ENCODE results near the gene PERM1. TPM values are rescaled to one million over a fixed set of nuclear protein-coding genes. Genes with fewer than 3 reads are reported as not detected.
"Not testable (repeated sequence)": the region's sequence is repeated elsewhere in the genome, so short reads cannot be mapped to it uniquely, and the experiment has no call there.

The PERM1 gene
- total RNA-seq, 1 donor from 2014 or later, result 50.1 TPM

DNA sequence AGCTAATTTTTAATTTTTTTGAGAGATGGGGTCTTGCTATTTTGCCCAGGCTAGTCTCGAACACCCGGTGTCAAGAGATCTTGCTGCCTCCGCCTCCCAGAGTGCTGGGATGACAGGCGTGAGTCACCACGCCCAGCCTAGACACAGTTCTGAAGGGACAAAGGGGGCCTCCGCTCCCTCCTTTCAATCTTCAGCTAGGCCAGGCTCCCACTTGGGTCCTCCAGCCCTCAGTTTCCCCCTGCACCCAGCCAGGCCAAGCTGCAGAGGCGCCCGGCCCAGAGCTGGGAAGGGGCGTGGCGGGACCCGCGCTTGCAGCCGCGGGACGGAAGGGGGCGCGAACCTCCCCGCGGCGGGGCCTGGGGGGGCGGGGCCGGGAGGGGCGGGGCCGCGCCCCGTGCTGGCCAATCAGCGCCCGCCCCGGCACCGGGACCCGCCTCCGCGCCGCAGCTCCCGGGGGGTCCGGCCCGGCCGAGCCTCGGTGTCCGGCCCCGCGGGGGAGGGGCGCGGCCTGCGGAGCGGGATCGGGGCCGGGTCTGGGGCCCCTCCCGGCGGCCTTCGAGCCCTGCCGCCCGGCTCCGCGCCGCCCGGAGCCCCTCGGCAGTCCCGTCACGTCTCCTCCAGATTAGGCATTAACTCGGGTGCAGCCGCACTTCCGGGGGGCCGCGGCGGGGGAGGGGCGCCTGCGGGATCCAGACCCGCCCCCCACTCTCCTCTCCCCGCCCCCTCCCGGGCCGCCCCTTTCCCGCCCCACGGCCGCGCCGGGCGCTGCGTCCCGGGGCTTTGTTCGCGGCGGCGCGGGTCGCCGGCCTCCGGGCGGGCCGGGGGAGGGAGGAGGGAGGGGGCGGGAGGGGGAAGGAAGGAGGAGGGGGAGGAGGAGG, 37.5 kb upstream of the PERM1 start:
- DNase-seq (ENCODE audit: low spot score), result peak; percentile 89
- intact Hi-C loops (cut with DNase I), result loop anchor here (2.0 to 10.0 kb wide), 2 partner anchors 19 to 45 kb away; partner anchors contain the start of gene HES4

DNA sequence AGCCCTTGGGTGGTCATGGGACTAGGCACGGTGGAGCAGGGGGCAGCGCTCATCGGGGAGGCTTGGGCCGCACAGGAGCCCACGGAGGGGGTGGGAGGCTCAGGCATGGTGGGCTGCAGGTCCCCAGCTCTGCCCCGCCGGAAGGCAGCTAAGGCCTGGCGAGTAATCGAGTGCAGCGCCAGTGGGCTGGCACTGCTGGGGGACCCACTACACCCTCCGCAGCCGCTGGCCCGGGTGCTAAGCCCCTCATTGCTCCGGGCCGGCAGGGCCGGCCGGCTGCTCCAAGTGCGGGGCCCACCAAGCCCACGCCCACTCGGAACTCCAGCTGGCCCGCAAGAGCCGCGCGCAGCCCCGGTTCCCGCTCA, 36.4 kb upstream of the PERM1 start:
- intact Hi-C loops (cut with DNase I), result loop anchor here (2.0 to 10.0 kb wide), 2 partner anchors 18 to 46 kb away; partner anchors contain the start of gene HES4
- not testable (repeated sequence) for DNase-seq (ENCODE audit: low spot score)

DNA sequence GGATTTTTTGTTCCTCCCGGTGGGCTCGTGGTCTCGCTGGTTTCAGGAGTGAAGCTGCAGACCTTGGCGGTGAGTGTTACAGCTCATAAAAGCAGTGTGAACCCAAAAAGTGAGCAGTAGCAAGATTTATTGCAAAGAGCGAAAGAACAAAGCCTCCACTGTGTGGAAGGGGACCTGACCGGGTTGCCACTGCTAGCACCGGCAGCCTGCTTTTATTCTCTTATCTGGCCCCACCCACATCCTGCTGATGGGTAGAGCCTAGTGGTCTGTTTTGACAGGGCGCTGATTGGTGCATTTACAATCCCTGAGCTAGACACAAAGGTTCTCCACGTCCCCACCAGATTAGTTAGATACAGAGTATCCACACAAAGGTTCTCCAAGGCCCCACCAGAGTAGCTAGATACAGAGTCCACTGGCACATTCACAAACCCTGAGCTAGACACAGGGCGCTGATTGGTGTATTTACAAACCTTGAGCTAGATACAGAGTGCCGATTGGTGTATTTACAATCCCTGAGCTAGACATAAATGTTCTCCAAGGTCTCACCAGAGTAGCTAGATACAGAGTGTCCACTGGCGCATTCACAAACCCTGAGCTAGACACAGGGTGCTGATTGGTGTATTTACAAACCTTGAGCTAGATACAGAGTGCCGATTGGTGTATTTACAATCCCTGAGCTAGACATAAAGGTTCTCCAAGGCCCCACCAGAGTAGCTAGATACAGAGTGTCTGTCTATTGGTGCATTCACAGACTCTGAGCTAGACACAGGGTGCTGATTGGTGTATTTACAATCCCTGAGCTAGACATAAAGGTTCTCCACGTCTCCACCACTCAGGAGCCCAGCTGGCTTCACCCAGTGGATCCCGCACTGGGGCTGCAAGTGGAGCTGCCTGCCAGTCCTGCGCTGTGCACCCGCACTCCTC, 35.8 kb upstream of the PERM1 start:
- intact Hi-C loops (cut with DNase I), result loop anchor here (2.0 to 10.0 kb wide), 2 partner anchors 17 to 47 kb away; partner anchors contain the start of gene HES4
- not testable (repeated sequence) for DNase-seq (ENCODE audit: low spot score)

DNA sequence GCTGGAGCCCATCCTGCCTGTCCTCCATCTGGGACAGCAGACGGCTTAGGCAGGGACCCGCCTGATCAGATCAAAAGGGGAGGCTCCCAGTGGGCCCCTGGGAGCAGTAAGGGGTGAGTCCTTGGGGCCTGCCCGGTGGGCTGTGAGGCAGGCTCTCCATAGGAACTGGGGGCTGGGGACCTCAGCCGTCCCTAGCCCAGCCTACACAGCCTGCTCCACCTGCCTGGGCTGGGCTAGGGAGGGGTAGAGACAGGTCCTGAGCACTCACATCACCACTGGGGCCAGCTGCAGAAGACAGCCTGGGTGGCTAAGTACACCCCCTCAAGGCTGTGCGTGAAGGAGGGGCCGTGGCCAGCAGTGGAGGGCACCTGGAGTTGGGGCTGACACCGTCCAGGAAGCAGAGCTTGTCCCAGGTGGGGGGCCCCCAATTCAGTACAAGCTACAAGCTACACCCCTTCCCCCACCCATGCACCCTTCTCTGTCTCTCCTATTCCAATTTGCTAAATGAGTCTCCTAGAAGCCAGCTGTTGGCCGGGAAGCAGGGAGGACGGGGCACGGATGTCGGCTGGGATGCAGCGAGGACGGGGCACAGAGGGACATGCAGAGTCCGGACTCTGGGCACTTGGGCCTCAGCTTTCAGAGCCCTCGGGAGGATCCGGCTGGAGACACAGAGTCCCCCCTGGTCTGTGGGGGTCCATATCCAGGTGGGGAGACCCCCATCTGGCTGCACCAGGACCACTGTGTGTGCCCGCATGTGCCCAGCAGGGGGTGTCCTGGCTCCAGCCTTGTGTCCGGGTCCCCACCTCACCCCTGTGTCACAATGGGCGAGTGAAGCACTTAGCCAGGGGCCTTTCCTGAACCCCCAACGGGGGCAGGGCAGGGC, 33.1 kb upstream of the PERM1 start:
- intact Hi-C loops (cut with DNase I), result loop anchor here (10.0 kb wide), 1 partner anchor 50 kb away; no protein-coding TSS in a partner anchor
- DNase-seq (ENCODE audit: low spot score), result no peak

DNA sequence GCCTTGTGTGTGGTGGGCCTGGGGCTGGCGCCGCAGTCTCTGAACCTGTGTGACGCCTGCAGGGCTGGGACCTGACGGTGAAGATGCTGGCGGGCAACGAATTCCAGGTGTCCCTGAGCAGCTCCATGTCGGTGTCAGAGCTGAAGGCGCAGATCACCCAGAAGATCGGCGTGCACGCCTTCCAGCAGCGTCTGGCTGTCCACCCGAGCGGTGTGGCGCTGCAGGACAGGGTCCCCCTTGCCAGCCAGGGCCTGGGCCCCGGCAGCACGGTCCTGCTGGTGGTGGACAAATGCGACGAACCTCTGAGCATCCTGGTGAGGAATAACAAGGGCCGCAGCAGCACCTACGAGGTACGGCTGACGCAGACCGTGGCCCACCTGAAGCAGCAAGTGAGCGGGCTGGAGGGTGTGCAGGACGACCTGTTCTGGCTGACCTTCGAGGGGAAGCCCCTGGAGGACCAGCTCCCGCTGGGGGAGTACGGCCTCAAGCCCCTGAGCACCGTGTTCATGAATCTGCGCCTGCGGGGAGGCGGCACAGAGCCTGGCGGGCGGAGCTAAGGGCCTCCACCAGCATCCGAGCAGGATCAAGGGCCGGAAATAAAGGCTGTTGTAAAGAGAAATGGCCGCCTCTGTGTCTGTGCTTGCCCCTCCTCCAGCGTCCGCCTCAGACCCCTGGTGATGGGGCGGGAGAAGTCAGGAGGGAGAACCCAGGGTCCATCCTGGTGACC, 32.2 kb upstream of the PERM1 start:
- DNase-seq (ENCODE audit: low spot score), result no peak
- intact Hi-C loops (cut with DNase I), result loop anchor here (10.0 kb wide), 1 partner anchor 51 kb away; no protein-coding TSS in a partner anchor

DNA sequence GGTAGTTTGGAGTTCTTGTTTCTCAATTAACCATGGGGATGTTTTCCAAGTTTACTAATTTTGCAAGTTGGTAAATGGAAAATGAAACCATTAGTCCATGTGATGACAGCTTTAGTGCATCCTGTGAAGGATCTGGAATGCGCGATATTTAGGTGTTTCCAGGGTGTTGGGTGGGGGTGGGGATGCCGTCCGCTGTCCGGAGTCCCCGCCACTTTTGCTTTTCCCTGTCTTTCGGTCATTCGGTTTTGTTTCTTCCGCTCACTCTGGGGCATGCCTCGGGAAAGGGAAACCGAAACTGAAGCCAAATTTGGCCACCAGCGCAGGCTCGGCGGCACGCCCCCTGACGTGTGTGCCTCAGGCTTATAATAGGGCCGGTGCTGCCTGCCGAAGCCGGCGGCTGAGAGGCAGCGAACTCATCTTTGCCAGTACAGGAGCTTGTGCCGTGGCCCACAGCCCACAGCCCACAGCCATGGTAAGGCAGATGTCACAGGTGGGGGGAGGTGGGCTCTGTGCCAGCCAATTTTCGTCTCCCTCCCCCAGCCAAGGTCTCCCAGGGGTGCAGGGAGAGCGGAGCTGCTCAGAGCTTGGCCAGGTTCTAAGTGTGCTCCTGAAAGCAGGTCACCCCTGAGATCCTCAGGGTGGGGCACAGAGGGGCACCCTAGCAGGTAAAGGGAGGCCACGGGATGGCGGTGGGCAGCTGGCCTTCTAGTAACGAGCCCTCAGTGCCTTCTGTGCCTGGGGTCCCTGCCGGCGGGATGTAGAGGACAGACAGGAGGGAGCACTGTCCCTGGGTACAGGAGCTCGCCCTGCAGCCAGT, 31.4 kb upstream of the PERM1 start, which contains the start of gene ISG15:
TSS of gene ISG15 (plus strand) at position 393 of the 817 bp plus-strand sequence. CDS start at position 470, 77 bp downstream.
- DNase-seq (ENCODE audit: low spot score), result peak; percentile 96
- intact Hi-C loops (cut with DNase I), result loop anchor here (10.0 kb wide), 1 partner anchor 51 kb away; no protein-coding TSS in a partner anchor

DNA sequence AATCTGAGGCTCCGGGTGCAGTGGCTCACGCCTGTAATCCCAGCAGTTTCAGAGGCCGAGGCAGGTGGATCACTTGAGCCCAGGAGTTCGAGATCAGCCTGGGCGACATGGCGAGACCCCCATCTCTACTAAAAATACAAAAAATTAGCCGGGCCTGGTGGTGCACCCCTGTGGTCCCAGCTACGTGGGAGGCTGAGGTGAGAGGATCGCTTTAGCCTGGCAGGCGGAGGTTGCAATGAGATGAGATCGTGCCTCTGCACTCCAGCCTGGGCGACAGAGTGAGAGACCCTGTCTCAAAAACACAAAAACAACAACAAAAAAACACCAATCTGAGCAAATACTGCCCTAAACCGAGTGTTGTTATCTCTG, 30.8 kb upstream of the PERM1 start:
- intact Hi-C loops (cut with DNase I), result loop anchor here (10.0 kb wide), 1 partner anchor 52 kb away; no protein-coding TSS in a partner anchor
- not testable (repeated sequence) for DNase-seq (ENCODE audit: low spot score)

DNA sequence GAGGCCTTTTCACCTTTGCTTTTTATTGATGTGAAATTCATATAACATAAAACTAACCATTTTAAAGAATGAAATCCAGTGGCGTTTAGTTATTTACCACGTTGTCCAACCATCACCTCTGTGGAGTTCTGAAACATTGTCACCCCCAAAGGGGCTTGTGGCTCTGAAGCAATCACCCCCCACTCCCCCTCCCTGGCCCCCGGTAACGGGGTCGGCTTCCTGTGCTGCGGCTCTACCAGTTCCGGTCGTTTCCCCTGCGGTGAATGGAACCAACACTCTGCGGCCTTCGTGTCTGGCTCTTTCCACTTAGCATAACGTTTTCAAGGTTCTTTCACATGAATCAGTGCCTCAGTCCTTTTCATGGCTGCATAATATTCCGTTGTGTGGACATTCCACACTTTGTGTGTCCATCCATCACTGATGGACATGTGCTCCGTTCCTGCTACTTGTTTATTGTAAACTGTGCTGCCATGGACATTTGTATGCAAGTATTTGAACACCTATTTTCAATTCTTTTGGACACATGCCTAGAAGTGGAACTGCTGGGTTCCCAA, 29.6 kb upstream of the PERM1 start:
- intact Hi-C loops (cut with DNase I), result loop anchor here (10.0 kb wide), 1 partner anchor 53 kb away; no protein-coding TSS in a partner anchor
- DNase-seq (ENCODE audit: low spot score), result no peak

DNA sequence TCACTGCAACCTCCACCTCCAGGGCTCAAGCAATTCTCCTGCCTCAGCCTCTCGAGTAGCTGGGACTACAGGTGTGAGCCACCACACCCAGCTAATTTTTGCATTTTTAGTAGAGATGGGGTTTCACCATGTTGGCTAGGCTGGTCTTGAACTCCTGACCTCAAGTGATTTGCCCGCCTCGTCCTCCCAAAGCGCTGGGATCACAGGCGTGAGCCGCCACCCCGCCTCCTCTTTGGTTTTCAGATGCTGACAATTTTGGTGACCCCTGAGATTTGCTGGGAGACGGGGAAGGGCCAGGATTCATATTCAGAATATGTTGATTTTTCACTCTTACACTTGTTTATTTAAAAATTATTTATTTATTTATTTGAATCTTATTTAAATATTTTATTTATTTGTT, 28.2 kb upstream of the PERM1 start:
- intact Hi-C loops (cut with DNase I), result loop anchor here (10.0 kb wide), 1 partner anchor 55 kb away; no protein-coding TSS in a partner anchor
- not testable (repeated sequence) for DNase-seq (ENCODE audit: low spot score)

DNA sequence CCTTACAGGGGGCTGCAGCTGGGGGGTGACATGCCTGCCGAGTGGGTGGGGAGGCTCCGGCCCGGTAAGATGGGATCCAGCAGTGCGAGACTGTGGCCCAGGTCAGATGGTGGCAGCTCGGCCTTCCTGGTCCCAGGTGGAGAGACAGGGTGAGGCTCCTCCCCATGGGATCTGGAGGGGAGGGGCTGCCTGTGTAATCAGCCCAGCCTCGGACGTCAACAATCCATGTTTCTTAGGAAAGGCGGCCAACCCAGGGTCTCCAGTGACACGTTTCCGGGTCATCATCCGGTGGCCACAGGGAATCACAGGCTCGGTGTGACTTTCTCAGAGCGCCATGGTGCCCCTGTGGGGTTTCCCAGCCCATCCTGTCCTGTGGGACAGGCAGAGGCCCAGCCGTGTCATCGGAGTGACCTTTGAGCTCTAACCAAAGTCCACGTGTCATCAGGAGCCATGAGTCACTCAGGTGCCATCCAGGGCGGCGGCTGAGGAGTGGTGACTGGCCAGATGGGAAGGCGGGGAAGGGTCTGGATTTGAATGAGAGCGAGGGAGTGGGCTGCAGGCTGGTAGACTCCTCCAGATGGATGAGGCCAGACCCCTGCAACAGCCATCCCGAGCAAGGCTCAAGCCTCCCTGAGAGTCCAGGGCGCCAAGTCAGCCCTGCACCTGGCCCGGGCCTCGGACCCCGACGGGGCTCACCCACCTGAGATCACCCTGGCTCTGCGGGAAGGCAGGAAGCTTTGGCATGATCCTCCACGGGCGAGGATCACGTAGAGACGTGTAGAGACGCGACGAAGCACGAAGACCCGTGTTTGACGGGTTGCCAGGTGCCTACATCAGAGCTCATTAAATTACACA, 24.6 kb upstream of the PERM1 start:
- no peak for DNase-seq (ENCODE audit: low spot score)
- intact Hi-C loops (cut with DNase I), result no loop called here

DNA sequence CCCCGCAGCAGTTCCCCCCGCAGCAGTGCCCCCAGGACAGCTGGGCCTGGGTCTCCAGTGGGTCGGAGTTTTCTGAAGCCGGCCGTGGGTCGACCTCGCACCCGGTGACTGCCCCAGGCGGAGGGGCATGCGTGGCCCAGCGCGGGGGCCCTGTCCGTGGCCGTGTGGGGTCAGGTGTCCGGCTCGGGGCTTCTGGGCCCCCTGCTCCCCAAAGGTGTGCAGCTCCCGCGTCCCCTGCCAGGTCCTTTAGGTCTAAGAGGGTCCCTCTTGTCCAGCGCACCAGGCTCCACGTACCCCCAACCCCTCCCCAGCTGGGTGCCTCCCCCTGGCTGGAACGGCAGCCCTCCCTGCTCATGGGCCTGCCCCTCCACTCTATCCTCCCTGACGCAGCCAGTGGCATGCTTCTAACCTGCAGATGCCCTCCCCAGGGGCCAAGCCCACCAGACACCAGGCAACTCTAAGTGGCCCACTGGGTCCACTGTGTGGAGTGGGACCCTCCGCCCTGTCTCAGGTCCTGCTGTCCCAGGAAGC, 23.9 kb upstream of the PERM1 start:
- DNase-seq (ENCODE audit: low spot score), result no peak
- intact Hi-C loops (cut with DNase I), result no loop called here

DNA sequence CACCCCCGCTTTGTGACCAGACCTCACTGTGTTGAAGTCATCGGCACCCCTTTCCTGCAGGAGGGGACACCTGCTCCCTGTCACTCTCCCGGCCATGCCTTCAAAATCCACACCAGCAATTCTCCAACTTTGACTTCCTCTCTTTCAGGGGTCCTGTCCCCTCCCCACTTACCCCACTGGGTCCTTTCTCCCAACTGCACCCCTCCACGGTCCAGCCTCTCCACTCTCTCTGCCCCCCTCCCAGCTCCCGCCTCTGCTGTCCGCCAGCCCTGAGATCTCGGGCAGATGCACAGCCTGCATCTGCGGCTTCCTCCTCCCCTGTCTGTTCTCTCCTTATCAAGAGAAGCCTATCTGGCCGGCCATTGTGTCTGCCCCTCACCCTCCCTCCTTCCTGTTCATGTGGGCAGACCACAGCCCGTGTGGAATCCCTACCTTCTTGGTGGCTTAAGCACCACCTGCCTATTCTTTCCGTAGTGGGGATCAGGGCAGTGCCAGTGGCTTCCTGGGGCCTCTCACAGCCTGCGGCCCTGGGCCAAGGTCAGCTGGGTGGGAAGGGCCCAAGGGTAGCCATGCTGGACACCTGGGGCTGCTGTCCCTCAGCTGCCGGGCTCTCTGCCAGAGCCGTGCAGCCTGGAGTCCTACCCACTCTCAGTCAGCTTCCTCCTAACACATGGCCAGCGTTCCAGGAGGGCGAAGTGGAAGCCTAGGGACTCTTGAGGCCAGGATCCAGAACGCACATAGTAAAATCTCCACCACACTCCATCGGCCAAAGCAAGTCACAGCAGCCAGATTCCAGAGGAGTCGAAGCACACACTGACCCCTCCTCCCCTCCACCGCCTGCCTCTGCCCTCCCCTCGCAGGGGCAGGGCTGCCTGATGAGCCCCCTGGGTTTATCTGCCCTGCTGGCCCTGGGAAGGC, 23.1 kb upstream of the PERM1 start:
- no peak for DNase-seq (ENCODE audit: low spot score)
- intact Hi-C loops (cut with DNase I), result no loop called here

DNA sequence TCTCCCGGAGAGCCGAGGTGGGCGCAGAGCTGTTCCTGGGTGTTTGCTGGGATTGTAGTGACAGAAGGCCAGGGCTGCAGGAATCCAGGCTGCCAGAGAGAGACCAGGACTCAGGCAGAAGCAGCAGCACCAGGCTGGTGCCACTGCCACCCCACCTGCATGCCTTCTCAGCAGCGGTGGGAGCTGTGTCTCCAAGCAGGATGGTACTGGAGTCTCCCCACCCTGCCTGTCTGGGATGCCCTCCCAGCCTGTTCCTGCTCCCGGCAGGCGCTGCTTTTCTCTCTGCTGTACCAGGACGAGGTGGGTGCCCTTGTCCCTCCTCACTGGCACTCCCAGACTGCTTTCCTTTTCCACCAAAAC, 22.5 kb upstream of the PERM1 start:
- intact Hi-C loops (cut with DNase I), result no loop called here
- no peak for DNase-seq (ENCODE audit: low spot score)

DNA sequence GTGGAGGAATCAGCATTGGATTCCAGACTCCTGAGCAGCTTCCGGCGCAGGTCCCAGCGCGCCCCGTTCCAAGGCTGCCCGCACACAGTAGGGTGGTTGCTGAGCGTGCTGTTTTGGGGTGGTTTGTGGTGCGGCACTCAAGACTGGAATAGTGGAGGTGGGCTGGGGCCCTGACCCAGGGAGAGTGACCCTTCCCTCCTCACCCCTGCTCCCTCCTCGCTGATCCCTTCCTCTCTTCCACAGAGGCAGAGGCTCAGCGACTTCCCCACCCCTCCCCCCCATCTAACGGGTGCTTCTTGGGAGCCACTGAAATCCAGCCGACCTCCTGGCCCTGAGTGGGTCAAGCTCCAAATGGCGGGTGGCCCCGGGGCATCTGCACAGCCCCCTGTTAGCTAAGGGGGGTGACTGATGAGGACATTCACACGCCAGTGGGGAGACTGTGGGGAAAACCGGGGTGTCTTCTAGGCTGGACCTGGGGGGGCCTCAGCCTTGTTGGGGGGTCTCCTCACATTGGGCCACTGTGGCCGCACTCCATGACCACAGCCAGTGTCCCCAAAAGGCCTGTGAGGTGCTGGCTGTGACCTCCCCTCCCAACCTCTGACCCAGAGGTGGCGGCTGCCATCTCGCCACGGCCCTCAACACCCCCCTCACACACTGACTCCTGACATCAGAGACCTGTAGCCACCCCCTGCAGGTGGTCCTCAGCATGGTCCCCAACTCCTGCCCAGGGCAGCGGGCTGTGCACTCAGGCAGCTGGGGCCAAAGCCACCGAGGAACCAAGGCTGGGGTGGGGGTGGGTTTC, 21.9 kb upstream of the PERM1 start:
- intact Hi-C loops (cut with DNase I), result no loop called here
- DNase-seq (ENCODE audit: low spot score), result no peak

All from cardiac septum (tissue), 1 donor.